Vagina (tissue), 2 donors: Measurements from ENCODE around the gene MED12L.

Source experiments
- POLR2A ChIP-seq, 2 donors: fragments of 450-650 bp; IDR thresholded peaks; one replicate each; pipeline ENCODE4 v1.6.1; 2017; ENCODE audit warnings: antibody characterized with exemption in 2 of 2, mild to moderate bottlenecking in 2 of 2, moderate library complexity in 2 of 2
- POLR2AphosphoS5 ChIP-seq, 2 donors: sonication (generic); formaldehyde crosslinking; IDR thresholded peaks; one replicate each; pipeline ENCODE4 v1.9.0; 2017; ENCODE audit warnings: antibody characterized with exemption in 2 of 2, mild to moderate bottlenecking in 2 of 2, low read depth in 1 of 2; ENCODE audit not compliant: insufficient read depth in 1 of 2
- TF ChIP-seq, protein P1 (sequence below), 3 experiments: fragments of 450-650 bp in 2 of 3; fragments of 200-600 bp in 1 of 3; sonication (generic) in 1 of 3; IDR thresholded peaks; one replicate each; pipeline ENCODE4 v1.5.1; 2017 to 2019; ENCODE audit warnings: antibody characterized with exemption in 3 of 3, mild to moderate bottlenecking in 2 of 3, moderate library complexity in 2 of 3

DNA sequence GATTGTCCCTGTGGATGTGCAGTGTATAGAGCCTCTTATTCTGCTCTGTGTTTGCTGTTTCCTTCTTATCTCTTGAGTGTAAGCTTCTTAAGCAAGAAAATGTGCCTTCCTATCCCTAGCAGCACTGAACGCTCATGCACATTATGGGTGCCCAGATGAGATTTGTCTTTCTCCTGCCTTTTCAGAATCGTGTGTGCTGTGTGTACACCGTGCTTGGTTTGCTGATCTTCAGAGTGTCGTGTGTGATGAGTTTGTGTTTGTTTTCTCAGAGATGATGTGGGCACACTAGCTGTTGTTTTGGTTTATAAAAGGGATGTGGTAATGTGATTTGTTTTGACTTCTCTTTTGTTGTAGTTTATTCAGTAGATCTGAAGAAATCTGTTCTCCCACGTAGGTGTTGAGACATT, 97.8 kb downstream of the MED12L start:
- TF ChIP-seq, protein P1, sequence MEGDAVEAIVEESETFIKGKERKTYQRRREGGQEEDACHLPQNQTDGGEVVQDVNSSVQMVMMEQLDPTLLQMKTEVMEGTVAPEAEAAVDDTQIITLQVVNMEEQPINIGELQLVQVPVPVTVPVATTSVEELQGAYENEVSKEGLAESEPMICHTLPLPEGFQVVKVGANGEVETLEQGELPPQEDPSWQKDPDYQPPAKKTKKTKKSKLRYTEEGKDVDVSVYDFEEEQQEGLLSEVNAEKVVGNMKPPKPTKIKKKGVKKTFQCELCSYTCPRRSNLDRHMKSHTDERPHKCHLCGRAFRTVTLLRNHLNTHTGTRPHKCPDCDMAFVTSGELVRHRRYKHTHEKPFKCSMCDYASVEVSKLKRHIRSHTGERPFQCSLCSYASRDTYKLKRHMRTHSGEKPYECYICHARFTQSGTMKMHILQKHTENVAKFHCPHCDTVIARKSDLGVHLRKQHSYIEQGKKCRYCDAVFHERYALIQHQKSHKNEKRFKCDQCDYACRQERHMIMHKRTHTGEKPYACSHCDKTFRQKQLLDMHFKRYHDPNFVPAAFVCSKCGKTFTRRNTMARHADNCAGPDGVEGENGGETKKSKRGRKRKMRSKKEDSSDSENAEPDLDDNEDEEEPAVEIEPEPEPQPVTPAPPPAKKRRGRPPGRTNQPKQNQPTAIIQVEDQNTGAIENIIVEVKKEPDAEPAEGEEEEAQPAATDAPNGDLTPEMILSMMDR (IDR thresholded peaks at IDR 0.05) = no peak
- TF ChIP-seq POLR2A (IDR thresholded peaks at IDR 0.05) (no peak), POLR2AphosphoS5 (IDR thresholded peaks at IDR 0.05; ENCODE audit: insufficient read depth in 1 of 2, low read depth in 1 of 2) (no peak)
